KBM-7 (cell line): ENCODE measurements around the gene CCT7.
"Not testable (repeated sequence)": the region's sequence is repeated elsewhere in the genome, so short reads cannot be mapped to it uniquely, and the experiment has no call there.

Experiments
- DNase-seq: peaks from one replicate; pipeline ENCODE4 v3.0.0-alpha.2; 2015
- in situ Hi-C: fragments of 300-500 bp; cut with MboI; formaldehyde crosslinking; loops from 2 replicates; pipeline ENCODE4 v1.14.3; 2020; ENCODE audit warnings: low sequenced_read_pairs, low pct_unique_long_range_greater_than_20kb, mixed read lengths

Gene CCT7

DNA sequence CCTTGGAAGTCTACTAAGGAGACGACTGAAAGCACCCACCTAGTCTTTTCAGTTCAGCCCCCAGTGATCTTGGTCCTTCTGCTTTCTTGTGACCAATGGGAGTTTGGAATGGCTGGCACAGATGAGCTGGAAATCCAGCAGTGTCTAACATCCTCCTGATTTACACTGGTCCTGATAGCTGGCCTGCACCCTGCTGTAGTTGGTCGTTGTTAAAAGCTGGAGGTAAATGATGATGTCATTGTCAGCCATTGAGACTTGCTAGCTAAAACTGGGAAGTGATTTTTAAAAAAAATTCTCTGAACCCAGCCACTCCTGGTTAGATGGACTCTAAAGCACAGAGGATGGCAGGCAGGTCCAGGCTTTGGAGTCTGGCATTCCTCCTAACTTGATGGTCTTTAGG is 19.3 kb downstream of the CCT7 start:
- in situ Hi-C loops = no loop called here
- DNase-seq = no peak

DNA sequence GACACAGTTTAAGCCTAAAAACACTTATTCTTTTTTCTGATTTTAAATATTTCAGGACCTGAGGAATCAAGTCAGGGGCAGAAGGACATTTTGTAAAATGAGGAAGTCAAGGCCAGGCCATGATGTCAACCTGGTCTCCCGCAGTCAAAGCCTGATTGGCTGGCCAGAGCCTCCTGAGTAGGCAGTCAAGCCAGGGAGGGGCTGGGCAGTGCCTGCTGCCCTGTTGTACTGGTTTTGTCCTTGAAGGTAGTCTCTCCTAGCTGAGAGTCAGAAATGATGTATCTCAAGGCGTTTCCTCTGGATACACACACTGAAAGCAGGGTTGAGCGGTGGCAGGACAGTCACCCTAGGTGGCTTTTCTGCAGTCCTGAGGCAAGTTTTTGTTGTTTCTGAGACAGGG is 19.8 kb downstream of the CCT7 start:
- in situ Hi-C loops = no loop called here
- peak; percentile 76 for DNase-seq

- in situ Hi-C loops = no loop called here
- peak; percentile 3 for DNase-seq
Measured at GRCh38 chr2:73254343-73255006, 20.4 kb downstream of the CCT7 start.

GRCh38 chr2:73255007-73255644 is 21.0 kb downstream of the CCT7 start:
- in situ Hi-C loops = no loop called here
- peak; percentile 9 for DNase-seq

DNA sequence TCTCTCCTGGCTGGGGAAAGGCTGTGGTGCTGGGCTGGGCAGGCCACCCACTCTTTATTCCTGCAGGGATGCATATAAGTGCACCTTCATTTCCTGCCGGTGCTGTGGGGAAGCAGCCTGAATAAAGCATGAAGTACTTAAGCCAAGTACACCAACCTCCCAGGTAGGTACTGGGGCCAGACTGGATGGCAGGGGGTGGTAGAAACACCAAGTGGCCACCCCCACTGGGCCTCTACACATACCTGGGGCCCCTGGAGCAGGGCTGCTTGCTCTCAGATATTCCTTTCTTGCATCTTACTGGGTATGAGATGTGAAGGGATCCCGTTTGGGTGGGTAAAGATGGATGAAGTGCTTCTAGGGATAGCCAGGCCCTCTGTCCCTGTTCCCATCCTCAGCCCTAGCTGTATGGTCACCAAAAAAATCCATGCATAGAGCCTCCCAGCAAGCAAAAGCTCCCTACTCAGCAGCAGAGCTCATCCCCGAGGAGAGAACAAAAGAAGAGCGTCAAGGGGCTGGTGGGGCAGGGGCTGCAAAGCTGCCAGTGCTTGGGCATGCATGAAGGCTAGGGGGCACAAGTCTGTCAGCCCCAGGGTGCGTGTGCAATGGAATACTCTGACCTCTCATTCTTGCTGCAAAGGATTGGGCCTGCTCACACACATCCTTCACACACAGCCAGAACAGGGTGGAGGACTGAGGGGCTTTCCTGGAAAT is 22.0 kb downstream of the CCT7 start:
- DNase-seq = no peak
- in situ Hi-C loops = no loop called here

DNA sequence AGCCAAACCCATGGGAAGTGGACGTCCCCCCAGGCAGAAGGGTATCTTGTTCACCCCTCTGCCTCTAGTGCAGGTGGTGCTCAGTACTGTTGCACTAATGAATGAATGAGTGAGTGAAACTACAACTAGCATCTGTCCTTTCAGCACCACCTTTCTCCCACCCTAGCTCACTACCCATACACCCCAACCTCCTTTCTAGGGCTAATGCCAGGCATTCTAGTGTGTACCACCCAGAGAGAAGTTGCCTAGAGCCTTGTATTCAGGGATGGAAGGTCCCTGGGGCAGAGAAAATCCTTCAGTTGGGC is 22.5 kb downstream of the CCT7 start:
- in situ Hi-C loops = no loop called here
- no peak for DNase-seq

GRCh38 chr2:73257021-73257420 is 22.9 kb downstream of the CCT7 start:
- in situ Hi-C loops = no loop called here
- no peak for DNase-seq

GRCh38 chr2:73257425-73258125 is 23.5 kb downstream of the CCT7 start:
- in situ Hi-C loops = no loop called here
- DNase-seq = peak; percentile 51

DNA sequence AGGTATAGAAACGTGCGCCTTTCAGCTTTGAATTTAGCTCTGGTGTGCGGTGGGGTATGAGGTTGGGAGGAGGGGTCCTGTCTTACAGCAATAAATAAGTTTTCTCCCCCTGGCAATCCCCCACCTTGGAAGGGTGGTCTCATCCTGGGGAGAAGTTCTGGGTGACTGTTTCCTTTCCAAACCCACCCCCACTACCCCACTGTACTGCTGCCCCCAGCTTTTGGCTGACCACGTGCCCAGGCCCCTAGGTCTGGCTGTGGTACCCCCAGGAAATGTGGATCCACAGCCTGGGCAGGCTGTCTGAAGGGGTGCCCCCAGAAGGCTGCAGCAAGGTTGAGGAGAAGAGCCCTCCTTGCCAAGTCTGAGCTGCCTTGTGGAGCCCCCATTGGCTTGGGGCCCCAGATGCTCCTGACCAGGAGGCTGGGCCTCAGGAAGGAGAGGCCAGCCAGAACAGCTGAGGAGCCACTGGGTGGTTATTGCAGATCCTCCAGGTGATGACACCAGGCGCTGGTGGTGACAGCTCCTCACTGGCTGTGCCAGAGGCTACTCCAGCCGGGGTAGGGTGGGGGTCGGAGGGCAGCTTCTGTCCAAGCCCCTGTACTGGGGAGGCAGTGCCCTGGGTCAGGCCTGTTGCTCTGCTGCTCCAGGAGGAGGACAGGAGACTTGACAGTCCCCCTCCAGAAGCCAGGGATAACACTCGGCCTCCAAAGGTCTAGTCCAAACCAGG is 24.2 kb downstream of the CCT7 start:
- no peak for DNase-seq
- in situ Hi-C loops = no loop called here

GRCh38 chr2:73258913-73259215 is 24.8 kb downstream of the CCT7 start:
- in situ Hi-C loops = no loop called here
- no peak for DNase-seq

GRCh38 chr2:73259276-73259675 is 25.2 kb downstream of the CCT7 start:
- in situ Hi-C loops = no loop called here
- DNase-seq = no peak

- DNase-seq = no peak
- in situ Hi-C loops = no loop called here
Measured at GRCh38 chr2:73259704-73260337, 25.7 kb downstream of the CCT7 start.

DNA sequence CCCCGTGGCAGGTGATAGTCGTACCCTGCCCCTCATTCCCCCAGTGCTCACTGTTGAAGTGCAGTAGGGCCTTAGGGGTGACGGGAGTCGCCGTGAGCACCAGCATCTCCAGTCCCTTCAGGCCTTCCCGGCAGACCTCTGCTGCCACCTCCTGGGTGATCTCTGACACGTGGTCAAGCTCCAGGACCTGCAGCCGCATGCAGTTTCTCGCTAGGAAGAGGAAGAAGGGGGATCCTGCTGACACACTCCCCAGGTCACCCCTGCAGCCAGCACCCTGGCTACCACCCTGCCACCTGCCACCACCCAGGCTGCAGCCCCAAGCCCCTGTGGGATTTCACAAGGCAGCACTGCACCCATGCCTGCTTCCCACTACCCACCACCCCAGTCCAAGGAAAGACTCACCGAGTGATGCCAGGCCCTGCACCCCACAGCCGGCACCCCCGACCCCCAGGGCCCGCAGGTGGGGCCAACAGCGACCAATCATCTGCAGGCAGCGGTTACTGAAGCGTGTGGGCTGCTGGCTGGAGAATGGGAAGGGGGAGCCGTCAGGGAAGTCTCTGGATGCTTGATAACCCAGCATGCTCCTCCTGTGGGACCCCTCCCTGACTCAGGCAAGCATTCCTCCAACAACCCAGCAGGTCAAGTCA is 26.4 kb downstream of the CCT7 start:
- peak; percentile 43 for DNase-seq
- in situ Hi-C loops = no loop called here

GRCh38 chr2:73262108-73262651 is 28.1 kb downstream of the CCT7 start:
- no peak for DNase-seq
- in situ Hi-C loops = no loop called here

GRCh38 chr2:73262691-73263429 is 28.8 kb downstream of the CCT7 start:
- in situ Hi-C loops, DNase-seq: not testable (repeated sequence)

GRCh38 chr2:73263540-73264331 is 29.6 kb downstream of the CCT7 start:
- in situ Hi-C loops = no loop called here

DNA sequence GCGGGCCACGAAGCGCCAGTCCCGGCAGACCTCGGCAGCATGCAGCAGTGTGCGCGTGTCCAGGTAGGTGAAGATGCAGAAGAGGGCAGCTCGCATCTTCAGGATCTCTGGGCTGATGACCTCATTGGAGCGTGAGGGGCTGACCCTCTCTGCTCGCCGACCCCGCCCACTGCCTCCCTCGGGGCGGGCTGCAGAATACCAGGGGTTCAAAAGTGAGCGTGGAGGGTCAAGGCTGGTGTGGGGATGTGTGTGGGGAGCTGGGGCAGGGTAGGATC is 30.2 kb downstream of the CCT7 start:
- in situ Hi-C loops = no loop called here
- no peak for DNase-seq

More at GRCh38 chr2:73263540-73264331, 29.6 kb downstream of the CCT7 start:
- DNase-seq = no peak
